Anterior cingulate cortex (tissue), 58 donors: ENCODE results near the gene NFAM1.

Experiments used
- DNase-seq, 58 donors: peaks; one replicate each; lab custom pipeline; 2025; lab: John Stamatoyannopoulos, UW

NFAM1 gene

DNA sequence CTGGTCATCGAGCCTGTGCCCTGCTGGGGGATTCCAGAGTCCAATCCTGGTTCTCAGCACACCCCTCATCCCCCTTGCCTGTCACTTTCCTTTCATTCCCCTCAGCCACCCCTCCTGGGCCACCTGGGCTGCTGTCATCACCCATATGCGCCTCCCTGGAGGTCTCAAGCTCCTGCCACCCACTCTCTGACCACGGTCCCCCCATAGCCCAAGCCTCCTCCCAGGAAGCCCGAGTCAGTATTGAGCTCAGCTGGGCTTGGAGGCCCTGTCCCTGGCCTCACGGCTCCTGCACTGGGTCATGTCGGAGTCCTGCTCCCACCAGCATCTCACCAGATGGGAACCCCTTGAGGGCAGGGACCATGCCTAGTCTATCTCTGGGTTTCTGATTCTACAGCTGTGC, 44.6 kb downstream of the NFAM1 start:
- DNase-seq, result no peak

DNA sequence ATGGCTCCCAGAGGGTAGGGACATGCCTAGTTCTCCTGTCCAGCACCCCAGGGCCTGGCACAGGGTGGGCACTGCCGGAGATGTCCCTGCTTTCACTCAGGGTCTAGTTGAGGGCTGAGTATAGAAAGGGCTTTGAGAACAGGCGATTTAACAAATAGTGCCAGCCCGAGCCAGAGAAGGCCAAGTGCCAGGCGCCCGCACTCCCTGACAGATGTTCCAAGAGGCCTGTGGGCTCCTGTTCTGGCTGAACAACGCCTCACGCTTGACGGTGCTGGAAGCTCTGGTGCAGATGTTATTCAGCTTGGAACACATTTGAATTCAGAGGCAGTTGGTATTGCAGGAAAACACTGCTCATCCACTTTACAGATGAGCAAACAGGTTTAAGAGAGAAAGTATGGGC, 46.5 kb downstream of the NFAM1 start:
- peak in 29 of 58 donors; percentile 7 to 79 (median 34) for DNase-seq

DNA sequence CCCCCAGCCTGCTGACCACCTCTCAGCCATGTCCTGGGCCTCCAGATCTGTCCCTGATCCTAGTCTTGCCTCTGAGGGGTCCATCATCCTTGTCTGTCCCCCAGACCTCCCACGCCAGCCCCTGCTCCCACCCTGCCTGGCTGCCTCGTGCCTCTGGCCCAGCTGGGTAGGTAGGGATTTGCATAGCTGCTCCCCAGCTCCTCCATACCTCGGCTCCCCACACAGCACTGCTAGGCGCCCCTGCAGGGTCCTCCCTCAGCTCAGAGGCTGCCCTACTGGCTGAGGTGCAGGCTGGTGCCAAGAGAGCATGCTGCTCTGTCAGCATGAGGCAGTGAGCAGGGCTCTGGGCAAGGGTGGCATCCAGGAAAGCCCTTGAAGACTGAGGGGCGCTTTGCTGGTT, 47.7 kb downstream of the NFAM1 start:
- DNase-seq, result no peak

DNA sequence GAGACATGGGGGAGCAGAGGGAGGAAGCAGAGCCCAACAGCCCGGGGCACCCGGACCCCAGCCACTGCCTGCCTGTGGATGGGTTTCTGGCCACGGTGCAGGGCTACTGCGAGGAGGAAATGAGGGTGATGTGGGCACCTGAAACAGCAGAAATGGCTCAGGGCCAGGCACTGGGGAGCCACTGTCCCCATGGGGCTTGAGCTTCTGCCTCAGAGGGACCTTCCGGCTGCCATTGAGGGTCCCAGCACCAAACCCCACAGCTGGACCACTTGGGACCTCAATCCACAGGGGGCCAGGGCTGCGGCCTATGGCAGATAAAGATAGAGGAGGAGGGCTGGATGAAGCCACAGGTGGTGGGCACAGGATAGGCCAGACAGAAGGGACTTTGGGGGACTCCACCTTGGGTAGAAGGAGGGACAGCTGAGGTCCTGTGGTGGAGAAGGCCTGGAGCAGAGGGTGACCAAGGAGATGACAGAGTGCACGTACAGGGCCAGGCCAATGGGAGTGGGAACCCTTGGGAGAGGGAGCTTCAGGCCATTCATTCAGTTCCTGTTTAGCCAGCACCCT, 48.3 kb downstream of the NFAM1 start:
- DNase-seq, result no peak

DNA sequence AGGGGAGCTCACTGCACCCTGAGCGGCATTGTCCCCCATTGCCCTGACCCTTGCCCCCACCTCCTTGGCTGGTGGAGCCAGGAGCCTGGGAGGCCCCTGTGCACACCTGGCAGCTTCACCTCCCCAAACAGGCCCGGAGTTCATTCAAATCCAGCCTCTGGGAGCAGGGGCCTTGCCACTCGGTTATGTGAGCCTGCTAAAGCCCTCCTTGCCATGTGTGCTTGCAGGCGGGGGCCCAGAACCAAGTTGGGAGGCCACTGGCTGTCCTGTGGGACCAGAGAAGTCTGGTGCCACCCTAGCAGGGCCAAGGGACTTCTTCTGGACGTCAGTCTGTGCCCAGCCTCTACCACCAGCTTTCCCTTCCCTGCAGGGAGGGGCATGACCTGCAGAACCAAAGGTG, 48.9 kb downstream of the NFAM1 start:
- DNase-seq, result no peak

DNA sequence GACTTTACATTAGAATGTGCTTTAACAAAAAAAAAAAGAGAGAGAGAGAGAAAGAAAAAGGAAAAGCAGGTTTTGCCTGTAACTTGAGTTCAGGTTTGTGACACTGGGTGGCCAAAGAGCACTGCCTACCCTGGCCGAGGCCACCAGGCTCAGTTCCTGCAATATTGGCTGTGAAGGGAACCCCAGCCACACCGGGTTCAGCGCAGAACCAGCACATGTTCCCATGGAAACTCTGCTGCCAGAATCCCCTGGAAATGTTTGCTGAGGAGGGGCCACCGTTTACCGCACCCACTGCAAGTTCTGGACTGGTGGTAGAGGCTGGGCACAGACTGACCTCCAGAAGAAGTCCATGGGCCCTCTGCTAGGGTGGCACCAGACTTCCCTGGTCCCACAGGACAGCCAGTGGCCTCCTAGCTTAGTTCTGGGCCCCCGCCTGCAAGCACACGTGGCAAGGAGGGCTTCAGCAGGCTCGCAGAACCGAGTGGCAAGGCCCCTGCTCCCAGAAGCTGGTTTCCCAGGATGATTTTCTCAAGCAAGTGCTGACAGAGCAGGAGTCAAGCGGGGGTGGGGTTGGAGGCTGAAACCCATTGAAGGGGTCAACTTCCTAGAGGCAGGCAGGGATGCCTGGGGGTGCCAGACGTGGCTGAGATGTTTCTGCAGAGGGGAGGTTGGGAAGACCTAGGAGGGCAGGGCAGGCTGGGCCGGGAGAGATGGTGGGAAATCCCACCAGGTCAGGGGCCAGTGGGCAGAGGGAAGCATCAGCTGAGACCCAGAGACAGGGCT, 51.2 kb downstream of the NFAM1 start:
- no peak for DNase-seq

DNA sequence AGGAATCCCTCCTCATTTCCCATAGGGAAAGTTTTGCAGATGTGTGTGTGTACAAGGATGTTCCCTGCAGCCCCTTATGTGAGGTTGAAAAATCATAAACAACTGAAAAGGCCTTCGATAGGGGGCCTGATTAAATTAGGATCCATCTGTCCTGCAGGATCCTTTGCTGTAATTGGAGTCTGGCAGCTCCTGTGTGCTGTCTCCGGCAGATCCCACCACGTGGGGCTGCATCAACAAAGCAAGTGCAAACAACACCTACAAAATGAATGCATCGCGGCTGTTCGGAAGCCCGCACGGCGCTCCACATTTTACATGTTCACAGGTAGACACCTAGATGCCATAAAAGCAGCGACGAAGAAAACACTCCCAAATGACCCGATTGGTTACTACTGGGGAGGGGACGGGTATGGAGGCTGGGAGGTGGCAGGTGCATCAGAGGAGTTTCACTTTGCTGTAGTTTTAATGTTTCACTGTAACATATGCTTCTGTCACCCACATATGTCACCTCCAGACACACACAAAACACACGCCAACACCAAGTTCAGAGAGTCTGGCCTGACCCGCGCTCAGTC, 52.2 kb downstream of the NFAM1 start:
- DNase-seq, result no peak

DNA sequence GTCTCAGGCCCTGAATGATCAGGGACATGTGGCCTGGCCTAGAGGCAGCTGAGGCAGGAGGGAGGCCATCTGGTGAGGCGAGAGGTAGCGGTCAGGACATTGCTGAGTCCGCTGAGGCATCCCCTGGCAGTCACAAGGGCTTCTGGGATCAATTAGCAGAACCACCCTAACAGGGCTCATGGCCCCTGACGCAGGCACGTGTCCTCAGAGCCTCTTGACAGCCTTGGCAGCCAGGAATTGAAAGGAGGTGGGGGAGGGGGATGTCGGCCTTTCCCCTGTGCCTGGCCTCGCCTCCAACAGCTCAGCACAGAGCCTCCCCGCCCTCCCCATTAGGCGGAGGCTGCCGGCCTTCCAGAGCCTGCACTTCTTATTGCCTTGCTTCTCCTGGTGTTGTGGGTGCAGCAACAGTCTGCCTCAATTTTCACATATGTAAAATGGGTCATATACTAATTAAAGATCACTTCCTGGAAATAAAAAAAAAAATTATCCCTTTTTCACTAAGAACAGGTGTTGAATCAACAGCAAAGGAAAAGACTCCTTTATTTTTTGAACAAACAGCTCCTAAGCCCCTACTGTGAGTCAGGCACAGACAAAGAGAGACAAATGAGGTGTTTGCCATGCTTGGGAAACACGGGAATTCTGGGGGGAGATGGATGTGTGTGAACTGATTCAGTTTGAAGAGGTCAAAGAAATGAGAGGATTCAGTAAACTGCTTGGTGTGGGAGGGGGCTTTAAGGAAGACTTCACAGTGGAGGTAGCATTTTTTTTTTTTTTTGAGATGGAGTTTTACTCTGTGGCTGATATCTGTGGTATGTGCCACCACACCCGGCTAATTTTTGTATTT, 55.3 kb downstream of the NFAM1 start:
- DNase-seq, result no peak

DNA sequence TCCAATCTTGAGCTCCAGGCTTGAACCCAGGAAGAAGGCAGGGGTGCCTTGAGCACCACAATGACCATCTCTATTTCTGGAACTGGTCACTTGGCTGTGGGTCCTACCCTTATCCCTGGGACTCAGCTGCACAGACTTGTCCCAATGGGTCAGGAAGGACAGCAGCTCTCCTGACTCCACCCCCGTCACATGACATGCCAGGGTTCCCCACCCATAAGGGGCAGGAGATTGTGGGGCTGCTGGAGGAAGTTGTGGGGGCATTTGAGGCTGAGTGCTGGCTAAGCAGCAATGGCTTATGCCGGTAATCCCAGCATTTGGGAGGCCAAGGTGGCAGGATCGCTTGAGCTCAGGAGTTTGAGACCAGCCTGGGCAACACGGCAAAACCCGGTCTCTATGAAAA, 56.2 kb downstream of the NFAM1 start:
- no peak for DNase-seq

DNA sequence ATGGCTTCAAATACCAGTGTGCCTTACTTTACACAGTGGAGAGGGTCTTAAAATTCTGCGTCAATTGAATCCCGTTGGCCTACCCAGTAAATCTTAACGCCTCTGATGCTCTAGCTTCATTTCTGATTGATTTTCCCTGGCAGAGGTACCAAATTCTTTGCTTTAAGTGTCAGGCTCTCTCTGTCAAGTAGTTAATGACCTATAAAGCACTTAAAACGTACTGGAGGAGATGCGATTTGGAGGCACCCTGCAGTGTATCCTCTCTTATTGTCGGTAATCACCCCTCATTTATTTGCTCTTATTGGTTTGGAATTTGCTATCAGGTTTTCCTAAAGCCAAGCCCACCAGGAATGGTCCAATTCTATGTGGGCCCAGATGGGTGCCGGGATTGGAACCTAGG, 59.2 kb downstream of the NFAM1 start:
- DNase-seq, result no peak

DNA sequence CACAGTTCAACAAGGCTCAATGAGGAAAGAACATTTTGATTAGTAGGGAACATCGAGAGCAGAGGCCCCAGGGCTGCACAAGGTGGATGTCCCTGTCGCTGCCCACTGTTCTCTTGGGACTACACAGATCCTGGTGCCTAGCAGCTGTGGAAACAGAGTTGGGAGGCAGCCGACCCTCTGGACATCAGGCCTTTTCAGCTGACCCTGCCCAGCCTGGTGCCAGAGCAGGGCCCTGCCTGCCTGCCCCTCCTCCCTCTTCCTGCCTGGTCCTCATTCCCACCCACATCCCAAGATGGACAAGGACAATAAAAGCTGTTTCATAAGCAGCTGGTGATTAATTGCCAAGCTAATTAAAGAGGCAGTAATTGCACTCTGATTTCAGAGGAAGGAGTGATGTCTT, 60.7 kb downstream of the NFAM1 start:
- no peak for DNase-seq

DNA sequence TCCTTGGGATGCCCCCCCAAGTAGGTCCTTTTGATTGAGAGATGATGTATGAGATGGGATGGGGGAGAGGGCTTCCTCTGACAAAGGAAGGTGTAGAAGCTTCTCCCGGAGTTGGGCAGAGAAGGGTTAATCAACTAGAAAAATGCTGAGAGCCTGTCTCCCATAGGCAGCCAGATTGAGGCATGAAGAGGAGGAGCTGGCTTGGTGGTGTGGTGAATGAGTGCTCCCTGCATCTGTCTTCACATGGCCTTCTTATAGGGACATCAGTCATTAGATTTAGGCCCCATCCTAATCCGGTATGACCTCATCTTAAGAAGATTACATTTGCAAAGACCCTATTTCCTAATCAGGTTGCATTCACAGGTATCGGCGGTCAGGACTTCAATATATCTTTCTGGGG, 61.1 kb downstream of the NFAM1 start:
- no peak for DNase-seq

DNA sequence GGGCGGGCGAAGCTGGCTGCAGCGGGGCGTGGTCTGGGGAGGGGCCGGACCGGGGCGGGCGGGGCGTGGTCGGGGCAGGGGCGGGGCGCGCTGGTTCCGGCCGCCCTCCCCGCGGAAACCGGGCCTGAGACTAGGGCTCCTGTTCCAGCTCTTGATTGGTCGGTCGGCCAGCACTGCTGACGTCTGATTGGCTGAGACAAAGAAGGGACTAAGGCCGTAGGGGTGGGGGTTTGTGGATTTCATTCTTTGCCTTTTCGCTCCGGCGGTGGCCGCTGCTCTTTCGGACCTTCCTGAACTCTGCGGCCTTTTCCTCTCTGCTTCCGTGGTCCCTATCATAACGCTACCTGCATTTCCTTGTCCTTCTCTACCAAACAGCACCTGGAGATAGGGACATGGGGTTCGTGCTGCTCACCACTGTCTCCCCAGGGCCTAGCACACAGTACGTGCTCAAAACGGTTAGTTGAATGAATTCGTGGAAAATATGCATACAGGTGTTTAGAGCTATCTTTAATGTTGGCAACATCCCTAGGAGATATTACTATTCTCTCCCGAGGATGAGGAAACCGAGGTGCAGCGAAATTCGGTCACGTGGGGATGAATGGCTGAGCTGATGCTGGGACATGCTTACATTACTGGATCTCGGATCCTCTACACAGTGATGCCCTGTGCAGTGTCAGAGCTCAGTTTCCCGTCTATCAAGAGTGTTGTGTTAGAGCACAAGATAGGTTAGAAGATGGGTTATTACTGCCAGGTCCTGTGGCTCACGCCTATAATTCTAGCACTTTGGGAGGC, 62.8 kb downstream of the NFAM1 start:
- DNase-seq, result peak; percentile 43 to 97 (median 89)

DNA sequence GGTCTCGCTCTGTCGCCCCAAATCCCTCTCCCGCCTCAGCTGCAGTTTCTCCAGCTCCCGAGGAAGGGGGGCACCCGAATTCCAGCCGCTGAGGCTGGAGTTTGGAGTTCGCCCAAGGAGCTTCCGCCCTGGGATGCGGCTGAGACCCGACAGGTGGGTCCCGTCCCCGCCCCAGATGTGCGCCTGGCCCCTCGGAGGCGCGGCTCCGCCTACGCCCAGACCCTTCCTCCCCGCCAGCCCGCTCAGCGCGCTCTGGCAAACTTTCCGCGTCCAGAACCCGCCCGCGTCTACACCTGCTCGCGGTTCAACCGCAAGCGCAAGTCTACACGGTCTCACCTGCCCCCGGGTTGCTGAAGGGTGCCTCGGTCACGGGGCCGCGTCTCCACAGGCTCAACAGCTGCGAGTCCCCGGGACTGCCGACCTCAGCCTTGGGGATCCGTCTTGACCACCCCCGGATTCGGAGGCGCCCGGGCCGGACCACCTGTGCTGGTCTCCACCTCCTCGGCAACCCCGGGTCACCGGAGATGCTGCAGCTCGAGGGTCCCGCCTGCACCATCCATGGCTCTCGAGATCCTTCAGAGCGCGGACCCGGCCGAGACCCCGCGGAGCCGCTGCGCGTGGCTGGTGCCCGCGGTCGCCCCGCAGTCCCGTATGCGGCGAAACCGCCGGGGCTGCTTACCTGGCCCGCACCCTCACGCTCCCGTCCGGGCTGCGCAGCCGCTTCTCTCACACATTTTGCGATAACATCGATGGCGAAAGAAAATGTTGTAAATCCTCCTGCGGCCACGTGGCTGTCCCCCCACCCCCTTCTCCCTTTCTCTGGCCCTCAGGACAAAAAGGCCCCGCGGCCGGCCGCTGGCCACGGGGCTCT, 63.6 kb downstream of the NFAM1 start:
- peak in 3 of 58 donors; percentile 30 to 57 (median 38) for DNase-seq

DNA sequence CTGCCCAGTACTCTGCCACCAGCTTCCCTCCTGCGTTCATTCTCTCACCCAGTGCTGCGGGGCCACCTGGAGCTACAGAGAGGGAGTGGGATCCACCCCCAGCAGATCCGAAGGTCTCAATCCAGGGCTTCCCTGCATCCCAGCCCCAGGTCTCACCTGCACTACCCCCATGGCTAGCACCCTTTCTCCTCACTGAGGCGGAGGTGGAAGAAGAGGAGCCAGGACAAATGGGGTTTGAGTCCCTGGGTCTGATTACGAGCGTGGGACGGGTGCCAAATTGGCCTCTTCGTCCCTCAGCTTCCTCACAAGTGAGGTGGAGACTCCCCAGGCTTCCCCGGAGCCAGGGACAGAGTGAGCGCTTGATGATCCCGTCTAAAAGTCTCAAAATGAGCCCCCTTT, 64.2 kb downstream of the NFAM1 start:
- no peak for DNase-seq

DNA sequence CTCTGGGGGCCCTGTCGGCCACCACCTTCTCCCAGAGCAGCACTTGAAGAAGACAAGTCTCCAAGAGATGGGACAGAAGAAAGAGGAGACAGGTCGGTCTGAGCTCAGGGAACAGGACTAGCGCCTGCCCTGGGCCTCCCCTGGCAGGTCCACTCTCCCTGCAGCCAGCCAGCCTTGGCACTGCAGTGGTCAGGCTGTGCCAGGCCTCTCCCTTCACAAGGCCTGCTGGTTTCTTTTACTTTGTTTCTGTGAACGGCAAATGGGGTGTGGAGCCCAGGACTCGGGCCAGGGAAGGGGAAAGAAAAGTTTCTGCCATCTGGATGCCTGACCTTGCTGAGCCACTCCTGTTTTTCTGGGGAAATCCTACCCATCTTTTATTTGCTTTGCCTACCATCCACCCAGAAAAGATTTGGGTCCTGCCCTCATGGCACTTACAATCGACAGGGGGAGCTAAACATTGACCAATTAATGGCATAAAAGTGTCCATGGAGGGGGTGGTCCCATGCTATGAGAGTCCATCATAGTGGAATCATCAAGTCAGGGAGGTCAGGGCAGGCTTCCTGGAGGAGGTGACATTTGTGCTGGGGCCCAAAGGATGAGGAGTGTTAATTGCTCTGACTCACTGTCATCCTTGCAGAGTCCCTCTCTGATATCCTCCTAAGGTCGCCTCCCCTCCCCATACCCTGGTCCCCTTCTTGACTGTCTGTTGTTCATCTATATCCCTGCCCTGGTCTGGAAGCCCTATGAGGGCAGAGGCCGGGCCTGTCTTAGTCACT, 65.2 kb downstream of the NFAM1 start:
- DNase-seq, result peak in 49 of 58 donors; percentile 16 to 84 (median 58)

DNA sequence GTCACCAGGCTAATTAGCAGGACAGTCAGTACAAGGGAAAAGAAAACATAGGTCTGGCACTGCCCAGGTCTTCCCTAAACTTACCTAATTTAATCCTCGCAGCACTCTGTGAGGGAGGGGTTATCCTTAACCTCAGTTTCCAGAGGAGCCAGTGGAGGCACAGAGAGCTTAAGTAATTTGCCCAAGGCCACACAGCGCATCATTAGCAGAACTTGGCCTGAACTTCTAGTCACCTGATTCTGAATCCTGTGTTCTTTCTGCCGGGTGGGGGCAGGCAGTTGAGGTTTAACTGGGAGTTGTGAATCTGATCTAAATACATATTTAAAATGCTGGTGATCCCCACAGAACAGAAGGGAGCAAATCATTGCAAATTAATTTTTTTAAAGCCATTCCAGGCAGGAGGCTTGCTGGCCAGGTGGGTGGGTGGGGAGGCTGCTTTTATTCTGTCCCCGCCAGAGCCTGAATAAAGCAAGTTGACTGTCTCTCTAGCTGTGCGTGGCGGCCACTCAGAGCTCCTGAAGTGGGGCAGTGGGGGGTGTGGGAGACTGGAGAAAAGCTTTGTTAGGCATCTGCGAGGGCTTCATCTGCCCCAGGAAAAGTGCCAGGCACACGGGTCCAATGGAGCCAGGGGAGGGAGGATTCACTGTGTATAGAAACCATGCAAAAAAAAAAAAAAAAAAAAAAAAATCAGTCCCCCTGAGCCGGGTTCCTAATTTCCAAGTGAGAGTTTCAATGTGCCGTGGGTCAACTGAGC, 66.1 kb downstream of the NFAM1 start:
- DNase-seq, result no peak
